ENCODE data around the gene PCDHB6.
"Not testable (repeated sequence)": the region's sequence is repeated elsewhere in the genome, so short reads cannot be mapped to it uniquely, and the experiment has no call there.

The PCDHB6 gene

GRCh38 chr5:141201646-141202045 lies 51.8 kb downstream of the PCDHB6 start:
- DNase-seq (ENCODE audit: low read depth in 2 of 2, low spot score in 1 of 2): not testable (repeated sequence)

Data from stimulated activated CD8-positive, alpha-beta memory T cell treated with anti-CD3 and anti-CD28 coated beads, Interleukin-4, amount 100 ng/mL, for 4 hours (primary cell).